A673 (cell line): ENCODE measurements around the gene MKNK1.

Experiments used
- CTCF ChIP-seq: fragments of 300-800, 200-600 bp; sonication (generic); conservative IDR thresholded peaks from 2 replicates; pipeline ENCODE4 v1.5.1; 2017; ENCODE audit warnings: low read depth, mild to moderate bottlenecking, antibody characterized with exemption, low read length, moderate library complexity, mixed read lengths
- EZH2 ChIP-seq: fragments of 200-600 bp; sonication (generic); IDR thresholded peaks from 2 replicates; pipeline ENCODE4 v1.6.1; 2017; ENCODE audit warnings: borderline replicate concordance, low read depth, mild to moderate bottlenecking, mixed read lengths, antibody characterized with exemption, low read length; ENCODE audit not compliant: poor library complexity, severe bottlenecking

GRCh38 chr1:46546210-46546609, 57.9 kb downstream of the MKNK1 start:
- no peak for TF ChIP-seq CTCF
- no peak for TF ChIP-seq EZH2
